ENCODE measurements around the gene TCF15.

- TF ChIP-seq GABPA (IDR thresholded peaks at IDR 0.05 in 1 of 2, conservative IDR thresholded peaks at IDR 0.05 in 1 of 2): no peak
- no peak for TF ChIP-seq CTCF (IDR thresholded peaks at IDR 0.05; ENCODE audit: low read depth, low read length, missing input control)
- no peak for TF ChIP-seq REST (IDR thresholded peaks at IDR 0.05)
- TF ChIP-seq ATF3 (IDR thresholded peaks at IDR 0.05): no peak
- no peak for TF ChIP-seq MAX (IDR thresholded peaks at IDR 0.05)
- no peak for TF ChIP-seq SP1 (IDR thresholded peaks at IDR 0.05)
- TF ChIP-seq TAF1 (conservative IDR thresholded peaks at IDR 0.05): no peak
- TF ChIP-seq YY1 (IDR thresholded peaks at IDR 0.05): no peak
Measured at GRCh38 chr20:654417-654750, 44.3 kb upstream of the TCF15 start.
